GM21526 (cell line): ENCODE results near the gene KLHL12.

Experiments
- ATAC-seq: cut with Tn5 transposase; IDR thresholded peaks from one replicate; pipeline ENCODE4 v1.9.1; 2021; ENCODE audit warnings: moderate library complexity; ENCODE audit not compliant: unreplicated experiment, low FRiP score

The KLHL12 gene

GRCh38 chr1:202888531-202889360 is 38.3 kb downstream of the KLHL12 start, which contains the start of gene RABIF:
TSS of gene RABIF (minus strand) at chr1:202889149. CDS start at chr1:202889098, 51 bp downstream.
- ATAC-seq: peak; percentile 88

- ATAC-seq: no peak
Observed at GRCh38 chr1:202888221-202888530, 38.9 kb downstream of the KLHL12 start.

GRCh38 chr1:202880961-202881460 is 46.0 kb downstream of the KLHL12 start:
- no peak for ATAC-seq

- no peak for ATAC-seq
Observed at GRCh38 chr1:202880062-202880461, 47.0 kb downstream of the KLHL12 start.

GRCh38 chr1:202879128-202879527 is 47.9 kb downstream of the KLHL12 start:
- no peak for ATAC-seq

- no peak for ATAC-seq
Observed at GRCh38 chr1:202873026-202873425, 54.0 kb downstream of the KLHL12 start.

- no peak for ATAC-seq
Observed at GRCh38 chr1:202871367-202871766, 55.7 kb downstream of the KLHL12 start.

GRCh38 chr1:202862679-202863560 is 64.1 kb downstream of the KLHL12 start:
- no peak for ATAC-seq

- no peak for ATAC-seq
Observed at GRCh38 chr1:202861420-202862132, 65.5 kb downstream of the KLHL12 start.

- ATAC-seq: no peak
Observed at GRCh38 chr1:202860744-202861419, 66.2 kb downstream of the KLHL12 start.

GRCh38 chr1:202858789-202859414 is 68.1 kb downstream of the KLHL12 start:
- no peak for ATAC-seq

GRCh38 chr1:202858331-202858730 is 68.7 kb downstream of the KLHL12 start:
- ATAC-seq: no peak

GRCh38 chr1:202857136-202857610 is 69.9 kb downstream of the KLHL12 start:
- ATAC-seq: no peak

GRCh38 chr1:202856014-202856413 is 71.0 kb downstream of the KLHL12 start:
- no peak for ATAC-seq

- ATAC-seq: no peak
Observed at GRCh38 chr1:202854787-202855186, 72.2 kb downstream of the KLHL12 start.

- ATAC-seq: no peak
Observed at GRCh38 chr1:202852163-202852904, 74.7 kb downstream of the KLHL12 start.

GRCh38 chr1:202850593-202851362 is 76.3 kb downstream of the KLHL12 start:
- ATAC-seq: no peak

GRCh38 chr1:202848191-202848542 is 78.9 kb downstream of the KLHL12 start:
- ATAC-seq: peak; percentile 82
